Thoracic aorta (tissue), 2 donors: ENCODE results near the gene AP4B1. TPM values are rescaled to one million over a fixed set of nuclear protein-coding genes. Genes with fewer than 3 reads are reported as not detected.
"Not testable (repeated sequence)": the region's sequence is repeated elsewhere in the genome, so short reads cannot be mapped to it uniquely, and the experiment has no call there.

ENCODE experiments used
- ATAC-seq: fragments of 150-250 bp; one replicate; pipeline ENCODE4 v1.8.0; 2017; ENCODE audit warnings: low read depth; ENCODE audit not compliant: insufficient number of reproducible peaks, low FRiP score
- DNase-seq: peaks from one replicate; pipeline ENCODE4 v3.0.0-alpha.2; 2020; ENCODE audit warnings: low spot score
- H3K27ac ChIP-seq, 2 donors: fragments of 200-600 bp; sonication (generic); 1 replicate in 1 of 2; 2 replicates in 1 of 2; pipeline ENCODE4 v1.5.1; 2016; ENCODE audit warnings: mild to moderate bottlenecking in 2 of 2, moderate library complexity in 2 of 2
- H3K27me3 ChIP-seq: fragments of 200-600 bp; sonication (generic); replicated peaks from 2 replicates; pipeline ENCODE4 v1.6.0; 2016; ENCODE audit warnings: mild to moderate bottlenecking; ENCODE audit not compliant: insufficient read depth
- H3K36me3 ChIP-seq: fragments of 200-600 bp; sonication (generic); one replicate; pipeline ENCODE4 v1.5.1; 2016
- H3K4me1 ChIP-seq, 2 donors: fragments of 200-600 bp; sonication (generic); 1 replicate in 1 of 2; 2 replicates in 1 of 2; pipeline versions ENCODE4 v1.5.1 to v1.6.0; 2016; ENCODE audit warnings: low read depth in 2 of 2, mild to moderate bottlenecking in 1 of 2; ENCODE audit not compliant: control insufficient read depth in 1 of 2
- H3K4me3 ChIP-seq: fragments of 200-600 bp; sonication (generic); 2 replicates; pipeline ENCODE4 v1.5.1; 2016; ENCODE audit warnings: mild to moderate bottlenecking
- H3K9me3 ChIP-seq: fragments of 200-600 bp; sonication (generic); 2 replicates; pipeline ENCODE4 v1.5.1; 2016
- CTCF ChIP-seq: fragments of 200-600 bp; sonication (generic); IDR thresholded peaks from one replicate; pipeline ENCODE4 v1.5.1; 2019; ENCODE audit warnings: antibody characterized with exemption
- total RNA-seq, 2 donors: library from RNA; depleted of rRNA; stranded (reverse); fragments of >200 nt; gene quantifications; one replicate each; pipeline versions ENCODE4 v1.1.0 to v1.2.3, GENCODE V29; 2016

AP4B1 gene
- total RNA-seq = 10 to 100 TPM in 1 of 2 donors, 1 to 10 TPM in 1; 7.0 to 47.2 TPM

- peak within 1 kb of the TSS; percentile 81 for H3K4me3 ChIP-seq
- no peaks in the 10 kb centered on the region for H3K9me3 ChIP-seq
- H3K4me1 ChIP-seq = peaks cover 7 to 28% of the 10 kb centered on the region in 2 donors
- peaks cover 5% of the 10 kb centered on the region for H3K36me3 ChIP-seq
- H3K27ac ChIP-seq = peak within 1 kb of the TSS; percentile 85 to 91
- peak; percentile 68 for TF ChIP-seq CTCF
- DNase-seq (peak; percentile 97), ATAC-seq (peak; percentile 98)
- no peaks in the 10 kb centered on the region for H3K27me3 ChIP-seq
Measured at GRCh38 chr1:113904674-113905434, at the start of gene AP4B1, which contains the start of gene DCLRE1B. AP4B1 (minus strand) TSS chr1:113904799; CDS start chr1:113904717, 82 bp downstream. DCLRE1B (plus strand) TSS chr1:113905326; CDS start chr1:113905587, 261 bp downstream.

- H3K4me1 ChIP-seq = peaks cover 27 to 38% of the 10 kb centered on the region in 2 donors
- H3K9me3 ChIP-seq = no peaks in the 10 kb centered on the region
- no peak overlapping the region for H3K27ac ChIP-seq
- no peak for DNase-seq
- no peak for ATAC-seq
- TF ChIP-seq CTCF = no peak
- no peak overlapping the region for H3K4me3 ChIP-seq
- H3K27me3 ChIP-seq = no peaks in the 10 kb centered on the region
- peaks cover 1% of the 10 kb centered on the region for H3K36me3 ChIP-seq
Measured at GRCh38 chr1:113951719-113952118, 47.1 kb upstream of the AP4B1 start.

- H3K9me3 ChIP-seq = no peaks in the 10 kb centered on the region
- no peak for ATAC-seq
Measured at GRCh38 chr1:113950908-113951307, 46.3 kb upstream of the AP4B1 start.

GRCh38 chr1:113949007-113949406 is 44.4 kb upstream of the AP4B1 start:
- no peaks in the 10 kb centered on the region for H3K27me3 ChIP-seq
- TF ChIP-seq CTCF = peak; percentile 30
- no peak overlapping the region for H3K4me3 ChIP-seq
- no peaks in the 10 kb centered on the region for H3K36me3 ChIP-seq
- no peaks in the 10 kb centered on the region for H3K9me3 ChIP-seq
- ATAC-seq (no peak), DNase-seq (no peak)
- peak overlapping the region; percentile 35 to 45 for H3K27ac ChIP-seq
- H3K4me1 ChIP-seq = peaks cover 30 to 41% of the 10 kb centered on the region in 2 donors

More at GRCh38 chr1:113950908-113951307, 46.3 kb upstream of the AP4B1 start:
- peaks cover 30 to 41% of the 10 kb centered on the region in 2 donors for H3K4me1 ChIP-seq
- no peak overlapping the region for H3K27ac ChIP-seq
- H3K27me3 ChIP-seq = no peaks in the 10 kb centered on the region
- no peaks in the 10 kb centered on the region for H3K36me3 ChIP-seq
- H3K4me3 ChIP-seq = no peak overlapping the region
- TF ChIP-seq CTCF = no peak
- DNase-seq = no peak

GRCh38 chr1:113948151-113948550 is 43.6 kb upstream of the AP4B1 start:
- DNase-seq, ATAC-seq, H3K9me3 ChIP-seq, H3K27me3 ChIP-seq, H3K4me3 ChIP-seq, H3K36me3 ChIP-seq: not testable (repeated sequence)
- Histone ChIP-seq H3K27ac (peak overlapping the region; percentile 28 to 35), H3K4me1 (peaks cover 30 to 41% of the 10 kb centered on the region in 2 donors)
